HG02885 (cell line): ENCODE data around the gene TJP1.
"Not testable (repeated sequence)": the region's sequence is repeated elsewhere in the genome, so short reads cannot be mapped to it uniquely, and the experiment has no call there.

Experiments
- ATAC-seq: cut with Tn5 transposase; IDR thresholded peaks from one replicate; pipeline ENCODE4 v1.9.1; 2021; ENCODE audit warnings: mild to moderate bottlenecking; ENCODE audit not compliant: unreplicated experiment, poor library complexity

The TJP1 gene

GRCh38 chr15:29765898-29766527 lies 56.3 kb downstream of the TJP1 start:
- ATAC-seq = no peak

- ATAC-seq = no peak
Observed at GRCh38 chr15:29765234-29765841, 56.9 kb downstream of the TJP1 start.

GRCh38 chr15:29759596-29759995 lies 62.7 kb downstream of the TJP1 start:
- ATAC-seq = no peak

- ATAC-seq = no peak
Observed at GRCh38 chr15:29756358-29757267, 65.7 kb downstream of the TJP1 start.

GRCh38 chr15:29754009-29754408 lies 68.3 kb downstream of the TJP1 start:
- not testable (repeated sequence) for ATAC-seq

- no peak for ATAC-seq
Observed at GRCh38 chr15:29753506-29753905, 68.8 kb downstream of the TJP1 start.

- ATAC-seq = no peak
Observed at GRCh38 chr15:29750754-29751153, 71.5 kb downstream of the TJP1 start.

GRCh38 chr15:29749365-29750086 lies 72.7 kb downstream of the TJP1 start:
- ATAC-seq = no peak

GRCh38 chr15:29747837-29748417 lies 74.3 kb downstream of the TJP1 start:
- no peak for ATAC-seq

- no peak for ATAC-seq
Observed at GRCh38 chr15:29743475-29743874, 78.8 kb downstream of the TJP1 start.

- ATAC-seq = no peak
Observed at GRCh38 chr15:29740692-29741311, 81.5 kb downstream of the TJP1 start.

- no peak for ATAC-seq
Observed at GRCh38 chr15:29736744-29737020, 85.6 kb downstream of the TJP1 start.

- ATAC-seq = peak; percentile 46
Observed at GRCh38 chr15:29736012-29736743, 86.1 kb downstream of the TJP1 start.

GRCh38 chr15:29734917-29735572 lies 87.2 kb downstream of the TJP1 start:
- ATAC-seq = no peak

- no peak for ATAC-seq
Observed at GRCh38 chr15:29731865-29732264, 90.4 kb downstream of the TJP1 start.

GRCh38 chr15:29730471-29730870 lies 91.8 kb downstream of the TJP1 start:
- not testable (repeated sequence) for ATAC-seq

- no peak for ATAC-seq
Observed at GRCh38 chr15:29728418-29728817, 93.8 kb downstream of the TJP1 start.

GRCh38 chr15:29727871-29728270 lies 94.4 kb downstream of the TJP1 start:
- ATAC-seq = no peak

- ATAC-seq = no peak
Observed at GRCh38 chr15:29726553-29726952, 95.7 kb downstream of the TJP1 start.
